HG02852 (cell line): ENCODE results near the gene RBP7.

Experiments
- ATAC-seq: cut with Tn5 transposase; IDR thresholded peaks from one replicate; pipeline ENCODE4 v1.9.1; 2021; ENCODE audit warnings: mild to moderate bottlenecking, moderate library complexity; ENCODE audit not compliant: unreplicated experiment

RBP7 gene

DNA sequence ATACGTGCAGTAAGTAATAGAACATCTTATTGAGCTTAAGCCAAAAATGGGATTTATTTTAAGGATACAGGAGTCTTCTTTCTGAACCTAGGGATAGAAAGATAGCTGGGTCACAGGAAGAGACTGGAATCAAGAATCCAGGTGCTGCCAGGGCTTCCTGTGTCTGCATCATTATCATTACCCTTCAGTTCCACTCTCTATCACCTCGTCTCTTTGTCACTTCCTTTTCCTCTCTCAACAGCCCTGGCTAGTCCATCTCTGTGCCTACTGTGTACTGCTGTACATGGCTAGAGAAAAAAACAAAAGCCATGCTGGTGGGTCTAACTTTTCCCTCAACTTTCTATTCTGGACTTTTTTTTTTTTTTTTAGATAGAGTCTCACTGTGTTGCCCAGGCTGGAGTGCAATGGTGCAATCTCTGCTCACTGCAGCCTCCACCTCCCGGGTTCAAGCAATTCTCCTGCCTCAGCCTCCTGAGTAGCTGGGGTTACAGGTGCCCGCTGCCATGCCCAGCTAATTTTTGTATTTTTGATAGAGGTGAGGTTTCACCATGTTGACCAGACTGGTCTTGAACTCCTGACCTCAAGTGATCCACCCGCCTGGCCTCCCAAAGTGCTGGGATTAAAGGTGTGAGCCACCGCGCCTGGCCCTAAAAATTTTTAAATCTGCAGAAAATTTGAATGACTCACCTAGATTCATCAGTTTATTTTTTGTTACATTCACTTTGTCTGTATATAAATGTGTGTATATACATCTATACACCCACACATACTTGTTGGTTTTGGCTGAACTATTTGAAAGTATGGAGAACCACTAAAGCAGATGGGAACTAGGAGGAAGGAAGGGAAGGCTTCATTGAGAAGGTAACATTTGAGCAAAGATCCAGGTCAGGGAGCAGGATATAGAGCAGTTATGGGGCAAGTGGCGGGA, 67.7 kb downstream of the RBP7 start:
- ATAC-seq, result no peak

DNA sequence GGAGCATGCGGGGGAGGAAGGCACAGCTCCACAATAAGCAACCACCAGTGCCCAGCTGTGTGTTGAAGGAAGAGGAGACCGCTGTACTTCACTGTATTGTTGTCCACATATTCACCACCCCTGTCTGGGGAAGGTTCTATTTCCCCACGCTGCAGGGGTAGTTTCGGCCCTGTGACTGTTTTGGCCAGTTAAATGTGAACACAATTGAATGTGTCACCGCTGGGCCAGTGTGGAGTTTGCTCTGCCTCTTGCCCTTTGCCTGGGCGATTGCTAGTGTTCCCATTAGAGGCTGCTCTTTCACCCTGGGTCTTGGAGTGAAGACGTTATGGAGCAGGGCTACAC, 68.3 kb downstream of the RBP7 start:
- ATAC-seq, result no peak
